Activated CD4-positive, alpha-beta memory T cell treated with anti-CD3 and anti-CD28 coated beads for 36 hours (primary cell): ENCODE results near the gene PABPC3. TPM values are rescaled to one million over a fixed set of nuclear protein-coding genes. Genes with fewer than 3 reads are reported as not detected.

Source experiments
- CTCF ChIA-PET: fragments of 350-600 bp; sonication (Branson Sonifier 250); formaldehyde crosslinking; loops from one replicate; lab custom pipeline; 2021; ENCODE audit warnings: antibody characterized with exemption, inconsistent platforms; lab: Charles Lee
- POLR2A ChIA-PET: fragments of 350-600 bp; sonication (Branson Sonifier 250); formaldehyde crosslinking; loops from one replicate; lab custom pipeline; 2021; ENCODE audit warnings: antibody characterized with exemption; lab: Charles Lee
- DNase-seq: peaks from one replicate; pipeline ENCODE4 v3.0.0-alpha.2; 2020
- H3K27ac Mint-ChIP-seq: one replicate; pipeline ENCODE4 v1.8.0; 2021; ENCODE audit warnings: mixed read lengths
- H3K27me3 Mint-ChIP-seq: one replicate; pipeline ENCODE4 v1.8.0; 2021; ENCODE audit warnings: mixed read lengths
- H3K36me3 Mint-ChIP-seq: one replicate; pipeline ENCODE4 v1.8.0; 2021; ENCODE audit warnings: mixed read lengths
- H3K4me1 Mint-ChIP-seq: one replicate; pipeline ENCODE4 v1.8.0; 2021; ENCODE audit warnings: low read depth, mixed read lengths
- H3K4me3 Mint-ChIP-seq: one replicate; pipeline ENCODE4 v1.8.0; 2021; ENCODE audit warnings: mild to moderate bottlenecking, mixed read lengths
- H3K9me3 Mint-ChIP-seq: one replicate; pipeline ENCODE4 v1.8.0; 2021; ENCODE audit warnings: mixed read lengths
- intact Hi-C: fragments of 100-400 bp; cut with micrococcal nuclease; formaldehyde crosslinking; loops from one replicate; pipeline ENCODE4 v1.15.1; 2023
- total RNA-seq, 2 experiments: library from RNA; stranded (reverse); gene quantifications; one replicate each; pipeline ENCODE4 v1.2.3, GENCODE V29; 2021

Gene PABPC3
- total RNA-seq, 2 experiments from 2014 or later: 0.81 to 1.3 TPM

DNA sequence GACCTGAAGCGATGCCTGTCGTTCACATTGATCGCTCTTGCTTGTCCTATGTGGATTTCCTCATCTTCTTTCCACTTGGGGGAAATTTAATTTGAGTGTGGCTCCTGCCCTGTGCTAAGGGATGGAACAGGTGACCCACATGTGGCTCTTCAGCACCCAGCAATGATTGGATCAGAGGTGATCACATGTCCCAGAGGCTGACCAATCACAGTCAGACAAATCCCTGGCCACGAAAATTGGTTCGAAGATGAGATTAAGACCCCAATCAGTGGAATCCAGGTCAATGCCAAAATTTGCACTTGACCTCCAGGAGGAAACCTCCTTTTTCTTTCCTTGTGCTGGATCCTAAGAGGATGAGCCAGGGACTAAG is 52.5 kb downstream of the PABPC3 start:
- intact Hi-C loops: no loop called here
- no peaks in the 10 kb centered on the region for H3K9me3 Mint-ChIP-seq
- H3K27ac Mint-ChIP-seq: no peak overlapping the region
- ChIA-PET POLR2A (no interaction called here), CTCF (no interaction called here)
- no peaks in the 10 kb centered on the region for H3K4me1 Mint-ChIP-seq
- H3K36me3 Mint-ChIP-seq: no peaks in the 10 kb centered on the region
- no peak overlapping the region for H3K4me3 Mint-ChIP-seq
- no peak for DNase-seq
- H3K27me3 Mint-ChIP-seq: peaks cover 17% of the 10 kb centered on the region

Other genes starting within 250 kb of the PABPC3 start
- gene AMER2, start 76.2 kb downstream of the PABPC3 start, total RNA-seq: not detected
- 10 to 100 TPM; 12.2 to 12.5 TPM for gene MTMR6, start 191.4 kb downstream of the PABPC3 start, total RNA-seq
- 100 to 1,000 TPM in 1 of 2 experiments, 10 to 100 TPM in 1; 99.4 to 101 TPM for gene NUP58, start 205.5 kb downstream of the PABPC3 start, total RNA-seq